ENCODE data around the gene PRKAG2.

Gene PRKAG2

DNA sequence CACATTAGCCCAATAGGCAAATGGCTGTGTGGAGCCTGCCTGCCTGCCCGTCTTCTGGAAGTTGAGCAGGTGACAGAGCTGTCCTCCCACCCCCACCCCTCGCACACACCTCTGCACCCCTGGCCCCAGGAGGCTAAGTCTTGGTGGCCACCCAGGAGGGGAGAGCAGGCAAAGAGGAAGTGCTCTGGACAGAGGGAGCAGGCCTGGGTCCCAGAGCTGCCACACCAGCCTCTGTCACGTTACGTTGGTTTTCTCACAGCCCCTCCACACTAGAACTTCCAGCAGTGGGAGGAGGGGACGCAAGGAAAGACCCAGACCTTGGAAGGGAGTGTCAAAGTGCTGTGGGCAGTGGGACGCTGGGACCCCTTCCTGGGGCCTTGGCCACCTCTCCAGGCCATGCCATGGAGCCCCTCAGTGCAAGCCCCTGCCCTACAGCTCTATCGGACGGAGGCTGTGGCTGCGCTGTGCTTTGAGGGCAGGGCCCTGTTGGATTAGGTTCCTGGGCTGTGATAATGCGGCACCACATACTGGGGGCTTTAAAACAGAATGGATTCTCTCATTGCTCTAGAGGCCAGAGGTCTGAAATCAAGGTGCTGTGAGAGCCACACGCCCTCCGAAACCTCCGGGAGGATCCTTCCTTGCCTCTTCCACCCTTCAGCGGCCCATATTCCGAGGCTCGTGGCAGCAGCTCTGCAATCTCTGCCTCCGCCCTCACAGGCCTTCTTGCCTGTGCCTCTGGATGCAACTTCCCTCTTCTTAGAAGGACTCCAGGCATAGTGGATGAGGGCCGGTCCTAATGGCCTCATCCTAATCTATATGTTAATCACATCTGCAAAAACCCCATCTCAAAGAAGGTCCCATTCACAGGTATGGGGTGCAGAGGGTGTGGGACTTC lies 9.9 kb downstream of the PRKAG2 start:
- Mint-ChIP-seq H3K36me3 (no peaks in the 10 kb centered on the region), H3K27ac (no peak overlapping the region), H3K4me3 (no peak overlapping the region), H3K9me3 (no peaks in the 10 kb centered on the region), H3K27me3 (no peaks in the 10 kb centered on the region), H3K4me1 (peaks cover 88% of the 10 kb centered on the region)
- no peak for ATAC-seq

DNA sequence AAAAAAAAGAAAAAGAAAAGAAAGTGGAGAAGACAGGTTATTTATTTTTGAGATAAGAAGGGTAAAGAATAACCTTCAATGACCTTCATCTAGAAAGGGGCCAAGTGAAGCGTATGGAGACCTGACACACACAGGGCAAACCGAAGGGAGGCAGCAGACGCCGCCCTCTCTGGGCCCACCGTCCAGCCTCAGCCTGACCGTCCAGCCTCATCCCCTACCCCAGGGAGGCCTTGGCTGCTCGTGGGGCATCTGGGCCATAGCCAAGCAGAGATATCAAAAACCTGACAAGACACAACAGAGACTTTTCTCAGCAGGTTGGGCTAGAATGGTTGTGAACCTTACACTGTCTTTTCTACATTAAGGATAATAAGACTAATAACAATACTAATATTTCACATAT lies 10.9 kb downstream of the PRKAG2 start:
- Mint-ChIP-seq H3K27me3 (no peaks in the 10 kb centered on the region), H3K4me1 (peaks cover 88% of the 10 kb centered on the region)

DNA sequence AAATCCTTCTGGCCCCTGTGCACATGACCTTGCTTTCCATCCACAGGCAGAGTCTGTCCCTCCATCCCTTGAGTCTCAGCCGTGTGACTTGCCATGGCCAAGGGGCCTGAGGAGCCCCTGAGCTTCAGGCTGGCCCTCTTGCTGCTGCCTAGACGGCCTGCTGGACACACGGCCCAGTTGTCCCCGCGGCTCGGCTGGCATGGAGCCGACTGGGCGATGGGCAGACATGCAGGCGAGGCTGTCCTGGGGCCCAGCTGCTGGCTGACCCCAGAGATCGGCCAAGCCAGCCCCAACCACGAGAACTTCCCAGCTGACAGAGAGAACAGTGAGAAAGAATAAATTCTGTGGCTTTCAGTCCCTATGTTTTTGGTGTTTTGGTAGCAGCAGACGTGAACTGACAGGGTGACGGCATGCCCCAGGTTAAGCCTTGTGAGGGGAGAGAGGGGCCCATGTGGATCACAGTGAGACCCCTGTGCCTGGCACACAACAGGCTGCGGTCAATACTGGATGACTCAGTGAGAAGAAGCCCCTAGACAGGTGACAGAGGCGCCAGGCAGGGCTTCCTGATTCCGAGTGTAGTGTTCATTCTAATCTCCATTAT lies 11.7 kb downstream of the PRKAG2 start:
- H3K27me3 Mint-ChIP-seq = no peaks in the 10 kb centered on the region
- H3K36me3 Mint-ChIP-seq = no peaks in the 10 kb centered on the region
- no peak for ATAC-seq
- peak overlapping the region; percentile 76 for H3K27ac Mint-ChIP-seq
- no peak overlapping the region for H3K4me3 Mint-ChIP-seq
- H3K4me1 Mint-ChIP-seq = peaks cover 90% of the 10 kb centered on the region
- no peaks in the 10 kb centered on the region for H3K9me3 Mint-ChIP-seq

More for the DNA sequence above, 10.9 kb downstream of the PRKAG2 start:
- H3K9me3 Mint-ChIP-seq = no peaks in the 10 kb centered on the region
- H3K27ac Mint-ChIP-seq = no peak overlapping the region
- H3K36me3 Mint-ChIP-seq = no peaks in the 10 kb centered on the region
- ATAC-seq = no peak
- H3K4me3 Mint-ChIP-seq = no peak overlapping the region

DNA sequence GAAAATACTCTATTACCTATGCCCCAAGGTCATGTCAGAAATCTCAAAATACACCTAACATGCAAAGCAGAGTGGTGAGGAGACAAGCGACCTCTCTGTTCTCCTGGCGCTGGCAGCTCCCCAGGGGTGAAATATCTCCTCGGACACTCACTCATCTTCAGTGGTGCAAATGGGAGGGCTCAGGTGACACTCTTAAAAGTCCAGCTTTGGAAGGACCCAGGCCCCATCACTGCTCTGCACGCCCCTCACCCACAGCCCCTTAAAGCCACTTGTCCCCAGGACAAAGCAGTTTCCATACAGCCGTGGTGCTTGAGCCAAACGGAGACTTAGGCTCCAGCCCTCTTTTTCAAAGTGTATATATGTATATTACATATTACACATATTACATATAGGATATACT lies 12.4 kb downstream of the PRKAG2 start:
- Mint-ChIP-seq H3K4me1 (peaks cover 86% of the 10 kb centered on the region), H3K4me3 (peak overlapping the region; percentile 56), H3K36me3 (no peaks in the 10 kb centered on the region), H3K27me3 (no peaks in the 10 kb centered on the region), H3K27ac (peak overlapping the region; percentile 76), H3K9me3 (no peaks in the 10 kb centered on the region)
- no peak for ATAC-seq

DNA sequence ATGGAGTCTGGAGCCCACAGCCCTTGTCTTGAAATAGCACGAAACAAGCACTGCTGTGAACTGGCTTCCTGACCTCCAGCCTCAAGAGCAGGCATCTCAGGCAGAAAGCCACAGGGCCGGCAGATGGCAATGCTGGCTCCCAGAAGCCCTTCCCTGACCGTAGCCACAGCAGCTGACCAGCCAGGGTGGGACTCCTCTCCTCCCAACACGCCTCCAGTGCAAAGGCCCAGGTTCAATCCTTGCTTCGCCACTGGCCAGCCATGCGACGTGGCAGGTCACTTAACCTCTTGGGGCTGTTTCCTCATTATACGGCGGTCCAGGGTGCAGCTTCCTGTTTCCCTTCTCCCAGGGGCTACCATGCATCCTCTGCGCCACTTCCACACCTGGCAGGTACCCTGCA lies 12.8 kb downstream of the PRKAG2 start:
- H3K4me3 Mint-ChIP-seq = peak overlapping the region; percentile 56
- peak; percentile 29 for ATAC-seq
- no peaks in the 10 kb centered on the region for H3K9me3 Mint-ChIP-seq
- no peaks in the 10 kb centered on the region for H3K27me3 Mint-ChIP-seq
- peaks cover 81% of the 10 kb centered on the region for H3K4me1 Mint-ChIP-seq
- H3K36me3 Mint-ChIP-seq = no peaks in the 10 kb centered on the region
- H3K27ac Mint-ChIP-seq = peak overlapping the region; percentile 76

DNA sequence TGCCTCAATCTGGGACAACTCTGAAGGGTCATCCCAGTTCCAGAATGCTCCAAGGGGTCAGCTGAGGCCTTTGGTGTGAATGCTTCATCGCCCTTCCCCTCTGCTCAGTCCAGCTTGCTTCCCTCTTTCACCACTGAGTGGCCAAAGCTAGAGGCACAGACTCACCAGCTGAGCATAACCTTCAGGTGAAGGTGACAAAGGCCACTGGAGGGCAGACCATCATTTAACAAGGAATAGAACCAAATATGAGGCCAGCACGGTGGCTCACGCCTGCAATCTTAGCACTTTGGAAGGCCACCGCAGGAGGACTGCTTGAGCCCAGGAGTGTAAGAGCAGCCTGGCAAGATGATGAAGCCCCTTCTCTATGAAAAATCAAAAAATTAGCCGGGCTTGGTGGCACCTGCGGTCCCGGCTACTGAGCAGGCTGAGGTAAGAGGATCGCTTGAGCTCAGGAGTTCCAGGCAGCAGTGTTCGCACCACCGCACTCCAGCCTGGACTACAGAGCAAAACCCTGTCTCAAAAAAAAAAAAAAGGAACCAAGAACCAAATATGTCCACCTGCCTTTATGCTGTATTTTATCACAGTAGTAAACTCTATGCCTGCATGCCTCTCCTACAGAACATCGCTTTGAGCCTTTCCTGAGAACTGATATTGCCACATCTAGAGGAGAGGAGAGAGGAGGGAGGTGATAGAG lies 13.4 kb downstream of the PRKAG2 start:
- Mint-ChIP-seq H3K27me3 (no peaks in the 10 kb centered on the region), H3K4me3 (no peak overlapping the region), H3K9me3 (no peaks in the 10 kb centered on the region), H3K4me1 (peaks cover 78% of the 10 kb centered on the region), H3K27ac (peak overlapping the region; percentile 76), H3K36me3 (no peaks in the 10 kb centered on the region)
- ATAC-seq = peak; percentile 68

DNA sequence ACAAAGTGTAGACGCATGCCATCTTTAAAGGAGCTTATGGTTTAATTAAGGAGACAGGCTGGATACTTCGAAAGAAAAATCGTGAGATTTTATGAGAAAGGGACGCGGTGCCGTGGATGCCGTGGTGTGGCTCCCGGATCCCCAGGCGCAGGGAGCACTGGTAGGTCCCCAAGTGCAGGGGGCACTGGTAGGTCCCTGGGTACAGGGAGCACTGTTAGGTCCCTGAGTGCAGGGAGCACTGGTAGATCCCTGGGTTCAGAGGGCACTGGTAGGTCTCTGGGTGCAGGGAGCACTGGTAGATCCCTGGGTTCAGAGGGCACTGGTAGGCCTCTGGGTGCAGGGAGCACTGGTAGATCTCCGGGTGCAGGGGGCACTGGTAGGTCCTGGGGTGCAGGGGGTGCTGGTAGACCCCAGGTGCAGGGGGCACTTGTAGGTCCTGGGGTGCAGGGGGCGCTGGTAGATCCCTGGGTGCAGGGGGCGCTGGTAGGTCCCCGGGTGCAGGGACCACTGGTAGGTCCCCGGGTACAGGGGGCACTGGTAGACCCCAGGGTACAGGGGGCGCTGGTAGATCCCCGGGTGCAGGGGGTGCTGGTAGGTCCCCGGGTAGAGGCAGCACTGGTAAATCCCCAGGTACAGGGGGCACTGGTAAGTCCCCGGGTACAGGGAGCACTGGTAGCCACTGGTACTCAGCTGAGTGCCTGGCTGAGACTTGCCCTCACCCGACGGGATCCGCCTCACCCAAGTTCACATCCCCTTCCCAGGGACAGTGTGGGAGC lies 14.1 kb downstream of the PRKAG2 start:
- no peaks in the 10 kb centered on the region for H3K27me3 Mint-ChIP-seq
- H3K36me3 Mint-ChIP-seq = no peaks in the 10 kb centered on the region
- H3K4me1 Mint-ChIP-seq = peaks cover 78% of the 10 kb centered on the region
- peak; percentile 60 for ATAC-seq
- no peaks in the 10 kb centered on the region for H3K9me3 Mint-ChIP-seq
- H3K27ac Mint-ChIP-seq = peak overlapping the region; percentile 76
- H3K4me3 Mint-ChIP-seq = no peak overlapping the region

DNA sequence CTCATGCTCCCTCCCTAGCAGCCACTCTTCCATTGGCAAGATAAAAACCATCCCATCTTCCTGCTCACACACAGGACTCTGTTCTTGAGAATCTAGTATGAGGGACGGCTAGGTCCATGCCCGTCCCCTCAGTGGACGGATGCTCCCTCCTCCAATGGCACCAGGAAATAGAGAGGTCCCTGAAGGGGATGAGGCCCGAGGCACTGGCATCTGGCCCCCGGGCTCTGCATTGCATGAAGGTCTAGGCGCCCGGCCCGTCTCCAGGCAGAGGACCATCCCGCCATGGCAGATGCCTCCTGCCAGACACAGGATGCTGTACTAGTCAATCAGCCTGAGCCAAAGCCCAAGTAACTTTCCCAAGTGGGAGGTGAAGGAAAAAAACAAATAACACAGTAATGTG lies 15.0 kb downstream of the PRKAG2 start:
- H3K27ac Mint-ChIP-seq = peak overlapping the region; percentile 51
- ATAC-seq = no peak
- H3K27me3 Mint-ChIP-seq = no peaks in the 10 kb centered on the region
- H3K36me3 Mint-ChIP-seq = peaks cover 3% of the 10 kb centered on the region
- no peak overlapping the region for H3K4me3 Mint-ChIP-seq
- peaks cover 73% of the 10 kb centered on the region for H3K4me1 Mint-ChIP-seq
- no peaks in the 10 kb centered on the region for H3K9me3 Mint-ChIP-seq

DNA sequence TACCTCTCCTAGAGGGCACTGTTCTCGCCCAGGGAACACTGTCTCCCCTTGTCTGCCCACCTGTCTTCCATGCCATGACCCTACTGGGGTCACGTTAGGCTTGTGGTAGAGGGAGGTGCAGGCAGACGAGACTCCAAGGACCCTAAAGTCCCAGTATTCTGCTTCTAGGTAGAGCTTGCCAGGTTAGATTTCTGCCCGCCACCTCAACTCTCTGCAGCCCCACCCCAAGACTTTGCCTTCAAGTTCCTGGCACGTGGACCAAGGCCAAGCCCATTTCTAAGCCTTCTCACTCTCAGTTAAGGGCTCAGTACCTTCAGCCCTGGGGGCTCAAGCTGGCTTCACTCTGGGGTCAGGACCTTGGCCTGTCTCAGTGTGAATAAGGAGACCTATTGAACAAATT lies 16.1 kb downstream of the PRKAG2 start:
- H3K4me3 Mint-ChIP-seq = no peak overlapping the region
- no peak for ATAC-seq
- H3K9me3 Mint-ChIP-seq = no peaks in the 10 kb centered on the region
- H3K27me3 Mint-ChIP-seq = no peaks in the 10 kb centered on the region
- H3K36me3 Mint-ChIP-seq = peaks cover 3% of the 10 kb centered on the region
- peaks cover 65% of the 10 kb centered on the region for H3K4me1 Mint-ChIP-seq
- peak overlapping the region; percentile 51 for H3K27ac Mint-ChIP-seq

DNA sequence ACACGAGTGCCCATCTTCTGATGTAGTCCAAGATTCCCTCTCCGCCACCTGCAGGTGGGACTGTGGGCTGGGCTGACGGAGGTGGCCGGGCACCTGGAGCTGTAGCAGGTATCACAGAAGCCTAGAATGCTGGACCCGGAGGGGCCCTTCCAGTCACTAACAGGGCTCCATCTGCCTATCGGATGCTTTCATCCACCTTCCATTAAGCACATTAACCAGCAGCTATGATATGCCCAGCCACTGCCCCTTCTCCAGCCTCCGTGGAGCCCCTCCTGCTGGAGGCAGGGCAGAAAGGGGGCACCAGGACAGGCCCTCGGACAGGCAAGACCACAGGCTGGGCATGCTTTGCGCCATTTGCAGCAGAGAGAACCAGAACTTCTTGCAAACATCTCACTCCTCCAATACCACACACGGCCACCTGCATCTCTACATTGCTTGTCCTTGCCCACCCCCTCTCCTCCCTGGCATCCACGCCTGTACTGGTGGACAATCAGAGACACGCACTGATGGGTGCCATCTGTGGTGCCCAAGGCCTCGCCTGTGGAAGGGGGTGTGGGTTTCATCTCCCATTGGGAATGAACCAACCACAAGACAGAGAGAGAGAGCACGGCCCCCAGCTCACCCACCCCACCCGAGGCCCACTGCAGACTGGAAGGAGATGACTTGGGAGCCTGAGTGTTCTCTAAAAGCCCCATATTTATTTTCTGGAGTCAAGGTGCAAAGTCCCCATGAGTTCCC lies 16.8 kb downstream of the PRKAG2 start:
- no peak overlapping the region for H3K27ac Mint-ChIP-seq
- peaks cover 3% of the 10 kb centered on the region for H3K36me3 Mint-ChIP-seq
- no peaks in the 10 kb centered on the region for H3K9me3 Mint-ChIP-seq
- peaks cover 59% of the 10 kb centered on the region for H3K4me1 Mint-ChIP-seq
- no peaks in the 10 kb centered on the region for H3K27me3 Mint-ChIP-seq
- H3K4me3 Mint-ChIP-seq = no peak overlapping the region
- ATAC-seq = no peak

DNA sequence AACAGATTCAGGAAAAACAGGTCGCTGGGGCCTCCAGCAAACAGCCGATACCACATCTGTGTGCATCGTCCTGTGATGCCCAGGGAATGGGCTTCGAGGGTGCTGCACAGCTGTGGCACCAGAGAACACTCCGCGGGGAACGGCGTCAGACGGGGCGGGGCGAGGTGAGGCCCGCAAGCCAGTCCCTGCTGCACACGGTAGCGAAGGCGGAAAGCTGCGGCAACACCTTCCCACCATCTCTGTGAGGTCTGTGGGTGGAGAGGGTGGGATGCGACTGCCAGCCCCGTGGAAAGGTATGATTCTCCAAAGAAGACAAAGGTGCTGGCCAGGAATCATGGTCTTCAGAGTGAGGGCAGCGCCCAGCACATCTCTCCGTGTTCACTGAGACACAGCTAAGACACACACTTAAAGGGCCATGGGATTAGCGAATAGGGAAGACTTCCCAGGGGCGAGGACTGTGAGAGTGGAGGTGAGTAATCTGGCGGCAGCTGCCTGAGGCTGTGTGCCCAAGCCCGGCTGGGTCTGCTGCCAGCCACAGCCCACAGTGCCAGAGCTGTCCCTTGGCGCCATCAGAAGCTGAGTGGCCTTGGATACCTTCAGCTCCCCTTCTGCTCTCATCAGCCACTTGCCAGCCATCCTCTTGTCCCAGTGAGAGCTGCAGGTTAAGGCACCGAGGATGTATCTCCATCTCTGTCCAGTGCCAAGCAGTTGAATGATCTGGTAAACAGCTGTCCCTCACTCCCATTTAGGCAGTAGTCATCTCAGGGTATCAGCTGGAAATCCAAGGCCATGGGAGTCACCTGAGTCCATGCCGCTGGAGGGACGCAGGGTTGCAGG lies 17.6 kb downstream of the PRKAG2 start:
- H3K36me3 Mint-ChIP-seq = peaks cover 3% of the 10 kb centered on the region
- no peaks in the 10 kb centered on the region for H3K9me3 Mint-ChIP-seq
- no peaks in the 10 kb centered on the region for H3K27me3 Mint-ChIP-seq
- ATAC-seq = no peak
- no peak overlapping the region for H3K4me3 Mint-ChIP-seq
- H3K27ac Mint-ChIP-seq = peak overlapping the region; percentile 36
- peaks cover 55% of the 10 kb centered on the region for H3K4me1 Mint-ChIP-seq

DNA sequence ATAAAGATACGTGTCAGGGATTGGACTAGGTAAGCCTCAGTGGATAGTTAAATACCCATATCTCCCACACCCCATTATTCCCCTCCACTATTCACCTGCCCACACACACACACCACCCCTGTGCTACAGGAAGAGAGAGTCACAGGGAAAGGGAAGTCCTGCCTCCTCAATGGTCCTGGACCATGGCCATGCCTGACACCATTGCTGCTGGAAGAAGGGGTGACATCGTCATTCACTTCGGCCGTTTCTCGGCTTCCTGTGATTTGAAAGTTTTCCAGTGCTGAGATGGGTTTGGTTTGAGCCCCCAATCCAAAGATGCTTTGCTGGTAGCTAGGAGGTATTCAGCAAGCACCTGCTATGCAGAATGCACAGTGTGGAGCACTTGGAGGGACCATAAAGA lies 18.5 kb downstream of the PRKAG2 start:
- no peak for ATAC-seq
- H3K36me3 Mint-ChIP-seq = peaks cover 3% of the 10 kb centered on the region
- H3K4me3 Mint-ChIP-seq = no peak overlapping the region
- H3K27me3 Mint-ChIP-seq = no peaks in the 10 kb centered on the region
- no peaks in the 10 kb centered on the region for H3K9me3 Mint-ChIP-seq
- peak overlapping the region; percentile 36 for H3K27ac Mint-ChIP-seq
- H3K4me1 Mint-ChIP-seq = peaks cover 53% of the 10 kb centered on the region

DNA sequence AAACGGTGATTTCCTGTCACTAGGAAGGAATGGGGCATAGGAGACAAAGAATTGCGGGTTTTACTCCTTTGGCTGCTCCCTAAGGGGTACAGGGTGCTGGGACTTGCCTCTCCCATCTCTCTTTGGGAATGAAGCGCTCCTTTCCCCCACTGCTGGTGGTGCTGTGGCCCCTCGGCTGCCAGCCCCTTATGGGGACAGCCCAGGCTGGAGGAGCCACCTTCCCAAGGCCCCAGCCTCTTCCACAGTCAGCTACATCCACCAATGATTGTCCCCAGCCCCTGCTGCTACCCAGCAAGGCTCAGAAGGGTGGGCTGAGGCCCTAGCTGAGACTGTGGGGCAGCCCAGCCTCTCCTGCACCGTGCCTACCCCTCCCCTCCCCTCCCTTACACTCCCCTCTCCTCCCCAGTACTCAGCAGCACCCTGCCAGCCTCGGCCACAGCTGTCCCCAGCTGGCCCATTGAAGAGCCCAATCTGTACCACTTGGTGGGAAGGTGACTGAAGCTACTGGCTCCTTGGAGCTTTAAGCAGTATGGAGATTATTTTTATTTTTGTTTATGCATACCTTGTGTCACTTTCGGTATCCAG lies 19.0 kb downstream of the PRKAG2 start:
- no peaks in the 10 kb centered on the region for H3K9me3 Mint-ChIP-seq
- H3K4me3 Mint-ChIP-seq = no peak overlapping the region
- no peak for ATAC-seq
- H3K27me3 Mint-ChIP-seq = no peaks in the 10 kb centered on the region
- H3K36me3 Mint-ChIP-seq = peaks cover 3% of the 10 kb centered on the region
- peaks cover 54% of the 10 kb centered on the region for H3K4me1 Mint-ChIP-seq
- peak overlapping the region; percentile 36 for H3K27ac Mint-ChIP-seq

Measured in stimulated activated memory B cell treated with anti-CD40 and anti-IgM and Interleukin-4, amounts not matched to agents 10 μg/mL and 1 μg/mL and 100 μg/mL, for 72 hours (primary cell).